Stimulated activated CD4-positive, alpha-beta T cell treated with anti-CD3 and anti-CD28 coated beads, Interleukin-1b, Interleukin-23, amount 100 ng/mL, for 1 hour (primary cell): Measurements from ENCODE around the gene TANC1.
"Not testable (repeated sequence)": the region's sequence is repeated elsewhere in the genome, so short reads cannot be mapped to it uniquely, and the experiment has no call there.

Source experiments
- DNase-seq, 2 donors: peaks; one replicate each; pipeline ENCODE4 v3.0.0-alpha.2; 2020; ENCODE audit warnings: low read depth in 2 of 2

The TANC1 gene

GRCh38 chr2:159029936-159030335, 61.5 kb downstream of the TANC1 start:
- DNase-seq = no peak

DNA sequence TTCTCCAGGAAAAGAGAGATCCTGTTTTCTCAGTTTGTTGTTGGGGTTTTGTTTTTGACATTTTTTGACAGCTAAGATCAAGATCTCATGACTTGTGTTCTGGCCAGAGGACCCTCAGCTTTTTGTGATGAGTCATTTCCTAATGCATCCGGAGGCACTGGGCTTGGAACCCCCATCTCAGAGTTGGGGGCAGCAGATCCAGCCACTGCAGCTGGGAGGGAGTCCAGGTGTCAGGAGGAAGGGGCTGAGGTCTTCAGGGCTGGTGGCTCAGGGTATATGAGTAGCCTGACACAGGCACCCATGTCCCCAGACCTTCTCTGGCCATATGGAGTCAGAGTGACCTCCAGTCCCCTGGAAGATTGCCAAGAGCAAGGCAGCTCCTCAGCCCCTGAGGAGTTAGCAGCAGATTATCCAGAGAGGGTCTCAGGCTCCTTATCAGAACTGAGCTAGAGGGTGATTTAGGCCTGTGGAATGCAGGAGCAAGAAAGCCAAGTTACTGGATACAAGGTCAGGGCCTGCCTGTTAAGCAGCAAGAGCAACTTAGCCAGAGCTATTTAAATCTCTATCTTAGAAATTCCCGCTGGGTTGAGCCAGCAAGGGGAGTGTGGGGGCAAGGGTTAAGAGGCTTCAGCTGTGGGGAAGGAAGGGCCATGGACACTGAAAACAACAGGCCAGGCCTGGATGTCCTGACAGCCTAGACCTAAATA, 62.4 kb downstream of the TANC1 start:
- DNase-seq = no peak

DNA sequence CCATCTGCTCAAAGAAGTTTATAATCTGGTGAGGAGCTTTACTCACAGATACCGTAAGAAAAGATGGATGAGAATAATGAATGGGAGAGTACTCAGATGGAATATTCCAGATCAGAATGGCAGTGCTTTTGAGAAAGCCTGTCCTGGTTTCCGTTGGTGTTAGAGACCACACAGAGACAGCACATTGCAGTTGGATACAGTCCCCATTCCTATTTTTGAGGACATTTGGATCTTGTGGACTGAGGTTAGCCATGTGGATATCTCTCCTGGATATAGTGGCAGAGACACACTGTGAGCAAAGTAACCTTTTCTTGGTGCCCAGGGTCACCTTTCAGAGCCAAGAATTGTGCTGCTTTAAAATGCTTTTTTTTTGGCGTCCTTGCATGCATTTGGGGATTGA, 63.7 kb downstream of the TANC1 start:
- DNase-seq = no peak

- no peak for DNase-seq
Measured at GRCh38 chr2:159032580-159032979, 64.1 kb downstream of the TANC1 start.

- DNase-seq = no peak
Measured at GRCh38 chr2:159034713-159035112, 66.3 kb downstream of the TANC1 start.

GRCh38 chr2:159035790-159036411, 67.5 kb downstream of the TANC1 start:
- DNase-seq = no peak

DNA sequence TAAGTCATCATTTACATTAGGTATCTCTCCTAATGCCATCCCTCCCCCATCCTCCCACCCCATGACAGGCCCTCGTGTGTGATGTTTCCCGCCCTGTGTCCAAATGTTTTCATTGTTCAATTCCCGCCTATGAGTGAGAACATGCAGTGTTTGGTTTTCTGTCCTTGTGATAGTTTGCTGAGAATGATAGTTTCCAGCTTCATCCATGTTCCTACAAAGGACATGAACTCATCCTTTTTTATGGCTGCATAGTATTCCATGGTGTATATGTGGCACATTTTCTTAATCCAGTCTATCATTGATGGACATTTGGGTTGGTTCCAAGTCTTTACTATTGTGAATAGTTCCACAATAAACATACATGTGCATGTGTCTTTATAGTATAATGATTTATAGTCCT, 68.0 kb downstream of the TANC1 start:
- DNase-seq = not testable (repeated sequence)

DNA sequence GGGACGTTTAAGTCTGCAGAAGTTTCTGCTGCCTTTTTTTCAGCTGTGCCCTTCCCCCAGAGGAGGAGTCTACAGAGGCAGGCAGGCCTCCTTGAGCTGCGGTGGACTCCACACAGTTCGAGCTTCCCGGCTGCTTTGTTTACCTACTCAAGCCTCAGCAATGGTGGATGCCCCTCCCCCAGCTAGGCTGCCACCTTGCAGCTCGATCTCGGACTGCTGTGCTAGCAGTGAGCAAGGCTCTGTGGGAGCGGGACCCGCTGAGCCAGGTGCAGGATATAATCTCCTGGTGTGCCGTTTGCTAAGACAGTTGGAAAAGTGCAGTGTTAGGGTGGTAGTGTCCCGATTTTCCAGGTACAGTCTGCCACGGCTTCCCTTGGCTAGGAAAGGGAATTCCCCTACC, 72.9 kb downstream of the TANC1 start:
- DNase-seq = not testable (repeated sequence)

- DNase-seq = no peak
Measured at GRCh38 chr2:159042115-159042850, 73.8 kb downstream of the TANC1 start.

GRCh38 chr2:159043710-159044109, 75.3 kb downstream of the TANC1 start:
- DNase-seq = no peak

DNA sequence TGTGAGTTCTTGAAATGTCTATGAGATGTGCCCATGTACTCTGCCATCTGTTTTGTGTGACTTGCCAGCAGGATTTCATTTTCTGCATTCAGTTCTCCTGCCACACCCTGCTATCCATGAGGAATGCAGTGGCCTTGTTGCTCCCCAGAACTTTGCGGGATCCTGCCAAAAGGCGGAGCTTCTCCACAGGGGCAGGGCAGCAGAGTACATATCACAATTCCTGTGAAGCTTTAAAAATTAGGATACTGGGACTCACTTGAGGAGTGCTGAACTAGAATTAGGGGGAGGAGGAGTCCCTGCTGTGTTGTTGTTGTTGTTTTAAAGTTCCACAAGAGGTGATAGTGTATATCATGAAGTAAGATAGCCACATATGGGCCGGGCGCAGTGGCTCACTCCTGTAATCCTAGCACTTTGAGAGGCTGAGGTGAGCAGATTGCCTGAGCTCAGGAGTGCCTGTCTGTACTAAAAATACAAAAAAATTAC, 76.4 kb downstream of the TANC1 start:
- DNase-seq = no peak

DNA sequence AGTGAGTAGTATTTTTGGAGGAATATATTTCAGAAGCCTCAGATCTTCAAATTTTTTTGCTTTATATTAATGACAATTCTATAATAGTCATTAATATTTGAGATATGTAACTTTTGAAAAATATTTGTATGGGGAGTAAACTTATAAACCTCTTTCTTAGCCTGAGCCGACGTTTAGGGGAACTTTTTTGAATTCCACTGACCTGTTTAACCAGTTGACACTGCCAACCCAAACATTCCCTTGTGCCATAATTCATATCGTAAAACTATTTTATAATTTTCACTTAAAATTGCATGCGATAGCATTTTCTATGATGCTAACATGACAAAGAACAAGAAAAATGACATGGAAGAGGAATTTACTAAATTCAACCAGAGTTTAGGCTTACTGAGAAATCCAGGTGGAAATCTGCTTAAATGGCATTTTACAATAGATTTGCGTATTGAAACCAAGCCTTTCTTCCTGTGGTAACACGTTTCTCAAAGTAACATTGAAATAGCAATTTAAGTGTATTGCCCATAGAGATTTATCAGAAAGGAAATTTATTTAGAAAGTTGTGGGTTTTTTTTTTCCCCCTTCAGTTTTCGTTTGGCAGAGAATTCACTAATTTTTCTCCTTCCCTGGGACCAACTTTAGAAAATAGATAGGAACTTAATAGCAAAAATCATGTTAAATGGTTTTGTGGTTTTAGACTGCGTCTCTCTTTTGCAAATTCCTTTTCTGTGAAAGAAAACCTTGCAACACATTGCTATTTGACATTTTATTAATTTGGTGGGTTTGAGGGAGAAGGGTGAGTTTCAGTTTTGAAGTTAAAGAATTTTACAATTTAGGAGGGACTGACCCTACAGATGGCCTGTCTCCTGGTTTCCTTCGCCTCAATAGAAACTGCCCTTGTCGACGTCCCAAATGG, 77.4 kb downstream of the TANC1 start:
- DNase-seq = no peak

GRCh38 chr2:159046966-159047365, 78.5 kb downstream of the TANC1 start:
- DNase-seq = no peak

- no peak for DNase-seq
Measured at GRCh38 chr2:159050426-159050825, 82.0 kb downstream of the TANC1 start.

DNA sequence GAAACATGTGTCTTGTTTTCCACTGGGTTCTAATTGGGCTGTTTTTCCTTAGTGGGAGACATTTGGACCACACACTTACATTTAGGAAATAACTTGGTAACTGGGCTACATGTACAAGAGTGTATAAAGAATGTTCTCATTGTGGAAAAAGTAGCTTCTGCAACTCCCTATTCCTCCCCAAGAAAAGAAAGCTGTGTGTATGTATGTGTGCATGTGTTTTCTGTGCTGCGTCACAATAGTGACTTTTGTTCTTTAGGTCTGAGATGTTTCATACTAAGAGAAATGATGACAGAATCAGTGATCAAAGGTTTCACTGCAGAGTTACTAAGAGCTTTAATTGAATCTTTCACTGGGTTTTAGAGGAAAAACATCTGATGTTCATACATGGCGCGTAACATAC, 82.7 kb downstream of the TANC1 start:
- DNase-seq = no peak

DNA sequence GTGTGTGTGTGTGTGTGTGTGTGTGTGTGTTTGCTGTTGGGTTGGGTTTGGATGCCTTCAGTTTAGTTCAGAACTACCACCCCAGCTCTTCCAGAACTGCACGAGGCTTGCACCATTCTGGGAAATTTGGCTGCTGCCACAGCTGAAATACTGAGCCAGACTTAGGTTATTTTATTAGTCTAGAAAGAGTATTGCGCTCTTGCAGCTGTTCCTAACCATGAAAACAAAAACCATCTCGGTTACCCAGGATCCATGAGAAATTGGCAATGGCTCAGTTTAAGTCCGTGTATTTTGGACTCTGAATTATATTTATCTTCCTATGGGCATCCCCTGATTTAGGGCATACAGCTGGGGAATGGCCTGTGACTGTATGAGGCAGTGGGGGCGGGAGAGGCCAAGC, 83.2 kb downstream of the TANC1 start:
- no peak for DNase-seq

DNA sequence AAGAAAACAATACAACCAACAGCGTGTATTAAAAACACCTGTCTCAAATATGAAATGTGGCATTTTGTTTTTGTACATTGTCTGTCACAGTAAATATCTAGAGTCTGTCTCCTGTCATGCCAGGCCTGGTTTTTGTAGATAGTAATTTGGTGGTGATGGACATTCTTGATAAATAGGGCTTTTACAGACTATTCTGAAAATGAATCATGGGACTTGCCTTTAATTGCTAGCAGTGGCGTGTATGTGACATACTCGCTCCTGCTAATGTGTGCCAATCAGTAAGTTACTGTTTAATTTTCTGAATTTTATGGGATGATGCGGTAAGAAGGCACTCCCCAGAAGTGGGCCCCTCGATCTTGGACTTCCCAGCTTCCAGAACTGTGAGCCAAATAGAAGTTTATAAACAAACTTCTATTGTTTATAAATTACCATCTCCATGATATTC, 83.7 kb downstream of the TANC1 start:
- no peak for DNase-seq

GRCh38 chr2:159053161-159054031, 85.0 kb downstream of the TANC1 start:
- DNase-seq = no peak

GRCh38 chr2:159054032-159054334, 85.5 kb downstream of the TANC1 start:
- DNase-seq = no peak

GRCh38 chr2:159054985-159055384, 86.5 kb downstream of the TANC1 start:
- no peak for DNase-seq

- no peak for DNase-seq
Measured at GRCh38 chr2:159060518-159060917, 92.1 kb downstream of the TANC1 start.
